ENCODE results near the gene NCKAP5. TPM values are rescaled to one million over a fixed set of nuclear protein-coding genes. Genes with fewer than 3 reads are reported as not detected.

The NCKAP5 gene
- polyA plus RNA-seq, 2 of the 4 experiments (the other 2 are of a cell fraction) = 3.0 to 4.1 TPM

DNA sequence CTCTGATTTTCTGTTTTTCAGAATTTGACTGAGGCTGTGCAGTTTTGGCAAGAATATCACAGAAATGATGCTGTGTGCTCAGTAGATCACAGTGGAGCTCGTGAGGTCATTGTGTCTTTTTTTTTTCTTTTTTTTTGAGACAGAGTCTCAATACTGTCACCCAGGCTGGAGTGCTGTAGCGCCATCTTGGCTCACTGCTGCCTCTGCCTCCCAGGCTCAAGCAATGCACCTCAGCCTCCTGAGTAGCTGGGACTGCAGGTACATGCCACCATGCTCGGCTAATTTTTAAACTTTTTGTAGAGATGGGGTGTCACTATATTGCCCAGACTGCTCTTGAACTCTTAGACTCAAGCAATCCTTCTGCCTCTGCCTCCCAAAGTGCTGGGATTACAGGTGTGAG is 203.6 kb downstream of the NCKAP5 start:
- 47% methylated on average over 3 of the region's 3 CpGs for WGBS (ENCODE audit: missing lambda C conversion rate)
- H3K27ac ChIP-seq = peak overlapping the region in 1 of 2 experiments; percentile 34; a peak in 2 of 6 replicates
- ChIA-PET POLR2A (no interaction called here), CTCF (interaction anchor here (0.6 to 1.8 kb wide), 2 partner anchors 12 to 24 kb away, joined by 4 to 5 read pairs; no protein-coding TSS in a partner anchor)
- TF ChIP-seq PHF8 (IDR thresholded peaks at IDR 0.05; ENCODE audit: borderline replicate concordance, low read depth) (no peak), NPAS2 (CRISPR knock-in tag; IDR thresholded peaks at IDR 0.05; ENCODE audit: borderline replicate concordance) (no peak), EHMT2 (IDR thresholded peaks at IDR 0.05; ENCODE audit: low read depth) (no peak), EHF (CRISPR knock-in tag; IDR thresholded peaks at IDR 0.05) (no peak), JUN (IDR thresholded peaks at IDR 0.05) (no peak), CBX2 (IDR thresholded peaks at IDR 0.05; ENCODE audit: borderline replicate concordance, low read depth) (no peak), KDM1A (IDR thresholded peaks at IDR 0.05; ENCODE audit: low read depth) (no peak), ESRRA (IDR thresholded peaks at IDR 0.05; ENCODE audit: borderline replicate concordance, low read length) (no peak), HDAC2 (IDR thresholded peaks at IDR 0.05) (no peak), EP300 (IDR thresholded peaks at IDR 0.05) (no peak)
- TF ChIP-seq, protein P1, sequence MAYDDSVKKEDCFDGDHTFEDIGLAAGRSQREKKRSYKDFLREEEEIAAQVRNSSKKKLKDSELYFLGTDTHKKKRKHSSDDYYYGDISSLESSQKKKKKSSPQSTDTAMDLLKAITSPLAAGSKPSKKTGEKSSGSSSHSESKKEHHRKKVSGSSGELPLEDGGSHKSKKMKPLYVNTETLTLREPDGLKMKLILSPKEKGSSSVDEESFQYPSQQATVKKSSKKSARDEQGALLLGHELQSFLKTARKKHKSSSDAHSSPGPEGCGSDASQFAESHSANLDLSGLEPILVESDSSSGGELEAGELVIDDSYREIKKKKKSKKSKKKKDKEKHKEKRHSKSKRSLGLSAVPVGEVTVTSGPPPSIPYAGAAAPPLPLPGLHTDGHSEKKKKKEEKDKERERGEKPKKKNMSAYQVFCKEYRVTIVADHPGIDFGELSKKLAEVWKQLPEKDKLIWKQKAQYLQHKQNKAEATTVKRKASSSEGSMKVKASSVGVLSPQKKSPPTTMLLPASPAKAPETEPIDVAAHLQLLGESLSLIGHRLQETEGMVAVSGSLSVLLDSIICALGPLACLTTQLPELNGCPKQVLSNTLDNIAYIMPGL (CRISPR knock-in tag; IDR thresholded peaks at IDR 0.05; ENCODE audit: borderline replicate concordance) = no peak
- TF ChIP-seq, protein P2, sequence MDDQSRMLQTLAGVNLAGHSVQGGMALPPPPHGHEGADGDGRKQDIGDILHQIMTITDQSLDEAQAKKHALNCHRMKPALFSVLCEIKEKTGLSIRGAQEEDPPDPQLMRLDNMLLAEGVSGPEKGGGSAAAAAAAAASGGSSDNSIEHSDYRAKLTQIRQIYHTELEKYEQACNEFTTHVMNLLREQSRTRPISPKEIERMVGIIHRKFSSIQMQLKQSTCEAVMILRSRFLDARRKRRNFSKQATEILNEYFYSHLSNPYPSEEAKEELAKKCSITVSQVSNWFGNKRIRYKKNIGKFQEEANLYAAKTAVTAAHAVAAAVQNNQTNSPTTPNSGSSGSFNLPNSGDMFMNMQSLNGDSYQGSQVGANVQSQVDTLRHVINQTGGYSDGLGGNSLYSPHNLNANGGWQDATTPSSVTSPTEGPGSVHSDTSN (IDR thresholded peaks at IDR 0.05) = no peak
- TF ChIP-seq, protein P3, sequence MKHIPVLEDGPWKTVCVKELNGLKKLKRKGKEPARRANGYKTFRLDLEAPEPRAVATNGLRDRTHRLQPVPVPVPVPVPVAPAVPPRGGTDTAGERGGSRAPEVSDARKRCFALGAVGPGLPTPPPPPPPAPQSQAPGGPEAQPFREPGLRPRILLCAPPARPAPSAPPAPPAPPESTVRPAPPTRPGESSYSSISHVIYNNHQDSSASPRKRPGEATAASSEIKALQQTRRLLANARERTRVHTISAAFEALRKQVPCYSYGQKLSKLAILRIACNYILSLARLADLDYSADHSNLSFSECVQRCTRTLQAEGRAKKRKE (CRISPR knock-in tag; IDR thresholded peaks at IDR 0.05; ENCODE audit: low read depth) = no peak
- TF ChIP-seq, protein P4, sequence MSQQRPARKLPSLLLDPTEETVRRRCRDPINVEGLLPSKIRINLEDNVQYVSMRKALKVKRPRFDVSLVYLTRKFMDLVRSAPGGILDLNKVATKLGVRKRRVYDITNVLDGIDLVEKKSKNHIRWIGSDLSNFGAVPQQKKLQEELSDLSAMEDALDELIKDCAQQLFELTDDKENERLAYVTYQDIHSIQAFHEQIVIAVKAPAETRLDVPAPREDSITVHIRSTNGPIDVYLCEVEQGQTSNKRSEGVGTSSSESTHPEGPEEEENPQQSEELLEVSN (IDR thresholded peaks at IDR 0.05; ENCODE audit: borderline replicate concordance, low read depth) = no peak
- no peaks in the 10 kb centered on the region for H3K9me3 ChIP-seq
- FAIRE-seq (no peak), ATAC-seq (no peak), DNase-seq (ENCODE audit: low read depth in 1 of 2, low spot score in 1 of 2) (no peak)
- H3K4me1 ChIP-seq = peaks cover 41% of the 10 kb centered on the region
- no peak overlapping the region for H3K4me2 ChIP-seq
- H3K4me3 ChIP-seq = no peak overlapping the region

- ChIA-PET POLR2A (no interaction called here), CTCF (interaction anchor here (0.6 to 1.8 kb wide), 2 partner anchors 11 to 25 kb away, joined by 4 to 5 read pairs; no protein-coding TSS in a partner anchor)
- FAIRE-seq (no peak), ATAC-seq (no peak), DNase-seq (ENCODE audit: low read depth in 1 of 2, low spot score in 1 of 2) (no peak)
- no peak overlapping the region for H3K4me3 ChIP-seq
- no peak overlapping the region for H3K4me2 ChIP-seq
- H3K9me3 ChIP-seq = no peaks in the 10 kb centered on the region
- no peak for TF ChIP-seq CBX2 (IDR thresholded peaks at IDR 0.05; ENCODE audit: borderline replicate concordance, low read depth)
- TF ChIP-seq, protein P5, sequence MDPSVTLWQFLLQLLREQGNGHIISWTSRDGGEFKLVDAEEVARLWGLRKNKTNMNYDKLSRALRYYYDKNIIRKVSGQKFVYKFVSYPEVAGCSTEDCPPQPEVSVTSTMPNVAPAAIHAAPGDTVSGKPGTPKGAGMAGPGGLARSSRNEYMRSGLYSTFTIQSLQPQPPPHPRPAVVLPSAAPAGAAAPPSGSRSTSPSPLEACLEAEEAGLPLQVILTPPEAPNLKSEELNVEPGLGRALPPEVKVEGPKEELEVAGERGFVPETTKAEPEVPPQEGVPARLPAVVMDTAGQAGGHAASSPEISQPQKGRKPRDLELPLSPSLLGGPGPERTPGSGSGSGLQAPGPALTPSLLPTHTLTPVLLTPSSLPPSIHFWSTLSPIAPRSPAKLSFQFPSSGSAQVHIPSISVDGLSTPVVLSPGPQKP (IDR thresholded peaks at IDR 0.05; ENCODE audit: low read depth, low read length) = no peak
- 74% methylated on average over 1 of the region's 1 CpG for WGBS (ENCODE audit: missing lambda C conversion rate)
- peaks cover 35% of the 10 kb centered on the region for H3K4me1 ChIP-seq
- no peak overlapping the region for H3K27ac ChIP-seq
These were observed 204.4 kb downstream of the NCKAP5 start for GRCh38 chr2:133363884-133364283.

- TF ChIP-seq MAX (IDR thresholded peaks at IDR 0.05) (no peak), FOSL2 (IDR thresholded peaks at IDR 0.05) (no peak), FOSL2 (CRISPR knock-in tag; IDR thresholded peaks at IDR 0.05) (0 out of 2 replicates have a peak, but pooled peaks have one; percentile 8)
- Histone ChIP-seq H3K9me3 (no peaks in the 10 kb centered on the region), H3K27ac (peak overlapping the region; percentile 16 to 61; a peak in 4 of 6 replicates), H3K4me2 (peak overlapping the region; percentile 63), H3K4me3 (no peak overlapping the region), H3K4me1 (peaks cover 26% of the 10 kb centered on the region)
- POLR2A ChIA-PET = no interaction called here
- WGBS (ENCODE audit: missing lambda C conversion rate) = 8% methylated on average over 4 of the region's 4 CpGs
- CTCF ChIA-PET = no interaction called here
- FAIRE-seq (no peak), ATAC-seq (peak; percentile 62; a peak in 5 of 6 replicates), DNase-seq (ENCODE audit: low read depth in 1 of 2, low spot score in 1 of 2) (peak; percentile 1 to 9)
These were observed 206.2 kb downstream of the NCKAP5 start for GRCh38 chr2:133362061-133362476.

Measured in A549 (cell line).